CD4-positive, alpha-beta T cell (primary cell): Measurements from ENCODE around the gene CHKB. TPM values are rescaled to one million over a fixed set of nuclear protein-coding genes. Genes with fewer than 3 reads are reported as not detected.
A peak's percentile ranks its signal among the peaks of the same experiment; 100 is the strongest.

Experiments
- ATAC-seq: fragments of 200-7000 bp; cut with Tn5 transposase; one replicate; pipeline ENCODE4 v1.10.0; 2022; ENCODE audit warnings: mild to moderate bottlenecking; ENCODE audit not compliant: poor library complexity
- CTCF ChIA-PET: fragments of 350-600 bp; sonication (Branson Sonifier 250); formaldehyde crosslinking; loops from one replicate; lab custom pipeline; 2021; ENCODE audit warnings: antibody characterized with exemption, inconsistent platforms; lab: Charles Lee
- POLR2A ChIA-PET: fragments of 350-600 bp; sonication (Branson Sonifier 250); formaldehyde crosslinking; loops from one replicate; lab custom pipeline; 2021; ENCODE audit warnings: antibody characterized with exemption, inconsistent platforms; lab: Charles Lee
- DNase-seq, 14 experiments: peaks; one replicate each; pipeline ENCODE4 v3.0.0-alpha.2; 2013 to 2020; ENCODE audit warnings: mixed read lengths in 2 of 14
- H3K27ac ChIP-seq, 2 donors: one replicate each; pipeline versions ENCODE4 v1.5.1 to v1.7.0; 2013; ENCODE audit warnings: low read length in 2 of 2, low read depth in 1 of 2, mild to moderate bottlenecking in 1 of 2
- H3K27me3 ChIP-seq, 2 experiments: 1 replicate in 1 of 2; 2 replicates in 1 of 2; pipeline versions ENCODE4 v1.6.1 to v1.7.0; 2013; ENCODE audit warnings: low read length in 2 of 2, control low read depth in 1 of 2, mild to moderate bottlenecking in 1 of 2, moderate library complexity in 1 of 2; ENCODE audit not compliant: insufficient read depth in 2 of 2, control insufficient read depth in 1 of 2
- H3K36me3 ChIP-seq: one replicate; pipeline ENCODE4 v1.6.1; 2013; ENCODE audit warnings: low read length, control low read depth; ENCODE audit not compliant: insufficient read depth
- H3K4me1 ChIP-seq: one replicate; pipeline ENCODE4 v1.6.1; 2013; ENCODE audit warnings: low read length, control low read depth; ENCODE audit not compliant: insufficient read depth
- H3K4me3 ChIP-seq: one replicate; pipeline ENCODE4 v1.5.1; 2013; ENCODE audit warnings: mild to moderate bottlenecking, low read length, moderate library complexity
- H3K9me3 ChIP-seq, 2 experiments: 1 replicate in 1 of 2; 2 replicates in 1 of 2; pipeline versions ENCODE4 v1.6.1 to v1.7.0; 2013; ENCODE audit warnings: low read length in 2 of 2, mild to moderate bottlenecking in 2 of 2, control low read depth in 1 of 2, moderate library complexity in 1 of 2; ENCODE audit not compliant: control insufficient read depth in 1 of 2, insufficient read depth in 1 of 2
- H3K27ac Mint-ChIP-seq: one replicate; pipeline ENCODE4 v1.8.0; 2020; ENCODE audit warnings: mixed read lengths
- H3K27me3 Mint-ChIP-seq: one replicate; pipeline ENCODE4 v1.8.0; 2021; ENCODE audit warnings: mixed read lengths
- H3K36me3 Mint-ChIP-seq: one replicate; pipeline ENCODE4 v1.8.0; 2021; ENCODE audit warnings: low read depth, mixed read lengths
- H3K4me1 Mint-ChIP-seq: one replicate; pipeline ENCODE4 v1.8.0; 2021; ENCODE audit warnings: low read depth, mixed read lengths
- H3K4me3 Mint-ChIP-seq: one replicate; pipeline ENCODE4 v1.8.0; 2020; ENCODE audit warnings: mild to moderate bottlenecking, mixed read lengths
- H3K9me3 Mint-ChIP-seq: one replicate; pipeline ENCODE4 v1.8.0; 2020; ENCODE audit warnings: mixed read lengths
- CTCF ChIP-seq: fragments of 200-600 bp; IDR thresholded peaks from one replicate; pipeline ENCODE4 v1.8.0; 2022; ENCODE audit warnings: antibody characterized with exemption, mild to moderate bottlenecking
- intact Hi-C, 2 experiments: fragments of 100-400 bp; cut with DNase I in 1 of 2; cut with micrococcal nuclease in 1 of 2; formaldehyde crosslinking; loops; one replicate each; pipeline versions ENCODE4 v1.15.1 to v1.9.0; 2023 to 2025; cut with DNase I, micrococcal nuclease
- total RNA-seq, 174 experiments: library from RNA in 2 of 174; stranded (reverse) in 2 of 174; gene quantifications; one replicate each; pipeline ENCODE4 v1.2.3 and lab custom pipeline; 2021 to 2026

The CHKB gene
- total RNA-seq, 2 experiments from 2014 or later, result 152 to 156 TPM

- peak; percentile 13 for ATAC-seq
- Histone ChIP-seq H3K27ac (peak overlapping the region; percentile 47 to 51), H3K4me1 (peaks cover 28% of the 10 kb centered on the region), H3K9me3 (no peaks in the 10 kb centered on the region), H3K36me3 (peaks cover 13% of the 10 kb centered on the region), H3K27me3 (no peaks in the 10 kb centered on the region), H3K4me3 (peak overlapping the region; percentile 84)
- Mint-ChIP-seq H3K4me3 (peak overlapping the region; percentile 88), H3K9me3 (no peaks in the 10 kb centered on the region), H3K27ac (peak overlapping the region; percentile 89), H3K36me3 (peaks cover 17% of the 10 kb centered on the region), H3K4me1 (peaks cover 28% of the 10 kb centered on the region), H3K27me3 (no peaks in the 10 kb centered on the region)
- CTCF ChIA-PET, result interaction anchor here (1.5 to 2.7 kb wide), 2 partner anchors 66 to 103 kb away, joined by 5 to 9 read pairs; partner anchors contain the start of genes SCO2 and SYCE3
- no peak for TF ChIP-seq CTCF
- peak in 4 of 14 experiments; percentile 10 to 66 (median 22) for DNase-seq
- POLR2A ChIA-PET, result interaction anchor here (1.0 to 1.4 kb wide), 5 partner anchors 46 to 378 kb away, joined by 3 to 9 read pairs (median 4); partner anchors contain the start of genes HDAC10 and SCO2
- intact Hi-C loops, result no loop called here
These were observed 46.0 kb upstream of the CHKB start for GRCh38 chr22:50628543-50629134.

GRCh38 chr22:50627642-50628542 is 45.2 kb upstream of the CHKB start, which contains the start of gene ARSA:
TSS of gene ARSA (minus strand) at chr22:50628152. CDS start at chr22:50627779, 373 bp downstream.
- Mint-ChIP-seq H3K27ac (peak within 1 kb of the TSS; percentile 89), H3K4me3 (peak within 1 kb of the TSS; percentile 89), H3K27me3 (no peaks in the 10 kb centered on the region), H3K4me1 (peaks cover 31% of the 10 kb centered on the region), H3K9me3 (no peaks in the 10 kb centered on the region), H3K36me3 (peaks cover 17% of the 10 kb centered on the region)
- Histone ChIP-seq H3K27me3 (no peaks in the 10 kb centered on the region), H3K36me3 (peaks cover 13% of the 10 kb centered on the region), H3K9me3 (no peaks in the 10 kb centered on the region), H3K4me1 (peaks cover 35% of the 10 kb centered on the region), H3K27ac (peak within 1 kb of the TSS; percentile 53 to 70), H3K4me3 (peak within 1 kb of the TSS; percentile 84)
- ChIA-PET CTCF (interaction anchor here (1.5 to 2.7 kb wide), 2 partner anchors 65 to 102 kb away, joined by 5 to 9 read pairs; partner anchors contain the start of genes SCO2 and SYCE3), POLR2A (interaction anchor here (0.7 to 1.4 kb wide), 7 partner anchors 45 to 377 kb away, joined by 3 to 9 read pairs (median 4); partner anchors contain the start of genes HDAC10, LMF2, NCAPH2 and SCO2)
- TF ChIP-seq CTCF, result no peak
- ATAC-seq (peak; percentile 91), DNase-seq (peak; percentile 53 to 93 (median 74))
- intact Hi-C loops, result no loop called here
